Mesendoderm (in vitro differentiated cells): ENCODE results near the gene PEX13.
"Not testable (repeated sequence)": the region's sequence is repeated elsewhere in the genome, so short reads cannot be mapped to it uniquely, and the experiment has no call there.

Experiments
- DNase-seq: peaks from one replicate; pipeline ENCODE4 v3.0.0; 2013
- H2AK5ac ChIP-seq: 2 replicates; pipeline ENCODE4 v1.6.1; 2013; ENCODE audit warnings: low read length, inconsistent platforms
- H2BK120ac ChIP-seq: 2 replicates; pipeline ENCODE4 v1.6.1; 2013; ENCODE audit warnings: low read depth, mild to moderate bottlenecking, low read length, moderate library complexity, mixed read lengths
- H2BK15ac ChIP-seq: replicated peaks from 2 replicates; pipeline ENCODE4 v1.6.1; 2013; ENCODE audit warnings: low read depth, mild to moderate bottlenecking, moderate library complexity
- H2BK5ac ChIP-seq: 2 replicates; pipeline ENCODE4 v1.6.1; 2013; ENCODE audit warnings: low read length, inconsistent platforms
- H3K18ac ChIP-seq: 2 replicates; pipeline ENCODE4 v1.6.1; 2013; ENCODE audit warnings: mild to moderate bottlenecking, low read length, mixed read lengths
- H3K23ac ChIP-seq: one replicate; pipeline ENCODE4 v1.6.1; 2013; ENCODE audit warnings: low read length
- H3K27ac ChIP-seq: 2 replicates; pipeline ENCODE4 v1.5.1; 2013; ENCODE audit warnings: low read depth, mild to moderate bottlenecking, inconsistent platforms, low read length, moderate library complexity
- H3K27me3 ChIP-seq: 2 replicates; pipeline ENCODE4 v1.6.1; 2013; ENCODE audit warnings: low read length, control low read depth, mild to moderate bottlenecking, inconsistent platforms; ENCODE audit not compliant: insufficient read depth, poor library complexity
- H3K36me3 ChIP-seq: 2 replicates; pipeline ENCODE4 v1.6.1; 2013; ENCODE audit warnings: low read length, inconsistent platforms; ENCODE audit not compliant: control insufficient read depth, insufficient read depth
- H3K4ac ChIP-seq: one replicate; pipeline ENCODE4 v1.6.1; 2013; ENCODE audit warnings: low read depth, mild to moderate bottlenecking, low read length, moderate library complexity
- H3K4me1 ChIP-seq: 2 replicates; pipeline ENCODE4 v1.6.1; 2013; ENCODE audit warnings: low read depth, low read length, inconsistent platforms; ENCODE audit not compliant: control insufficient read depth
- H3K4me2 ChIP-seq: 2 replicates; pipeline ENCODE4 v1.6.1; 2013; ENCODE audit warnings: low read length
- H3K4me3 ChIP-seq: 2 replicates; pipeline ENCODE4 v1.5.1; 2013; ENCODE audit warnings: mild to moderate bottlenecking, low read length
- H3K56ac ChIP-seq: one replicate; pipeline ENCODE4 v1.6.1; 2013; ENCODE audit warnings: low read length
- H3K79me1 ChIP-seq: 2 replicates; pipeline ENCODE4 v1.6.1; 2013; ENCODE audit warnings: low read length, inconsistent platforms
- H3K79me2 ChIP-seq: 2 replicates; pipeline ENCODE4 v1.6.1; 2013; ENCODE audit warnings: mild to moderate bottlenecking, low read length; ENCODE audit not compliant: control insufficient read depth, insufficient read depth
- H3K9ac ChIP-seq: 2 replicates; pipeline ENCODE4 v1.6.1; 2013; ENCODE audit warnings: low read length, inconsistent platforms
- H4K5ac ChIP-seq: one replicate; pipeline ENCODE4 v1.6.1; 2013; ENCODE audit warnings: low read length
- H4K8ac ChIP-seq: one replicate; pipeline ENCODE4 v1.6.1; 2013; ENCODE audit warnings: low read depth, mild to moderate bottlenecking, control low read depth, low read length, moderate library complexity
- WGBS: extraction: QIAGEN DNeasy Blood & Tissue Kit; methylation state at CpG from one replicate; pipeline ENCODE4 v1.1.7; 2013; ENCODE audit warnings: low lambda C conversion rate, missing lambda C conversion rate; ENCODE audit not compliant: insufficient coverage; ENCODE audit errors: extremely low coverage; 5-methylcytosine and 5-hydroxymethylcytosine counted together

The PEX13 gene

GRCh38 chr2:60976875-60977561, 40.5 kb upstream of the PEX13 start:
- Histone ChIP-seq H3K56ac (no peak overlapping the region), H4K5ac (no peak overlapping the region), H4K8ac (no peak overlapping the region), H3K27me3 (no peaks in the 10 kb centered on the region), H3K9ac (no peak overlapping the region), H3K36me3 (no peaks in the 10 kb centered on the region), H3K27ac (no peak overlapping the region), H3K79me1 (no peaks in the 10 kb centered on the region), H2BK120ac (no peak overlapping the region), H2BK5ac (no peak overlapping the region), H3K4me3 (no peak overlapping the region), H3K18ac (no peak overlapping the region), H3K4me2 (no peak overlapping the region), H3K4me1 (no peaks in the 10 kb centered on the region), H3K23ac (no peak overlapping the region), H3K79me2 (no peaks in the 10 kb centered on the region), H2BK15ac (no peak overlapping the region), H2AK5ac (no peak overlapping the region), H3K4ac (no peak overlapping the region)
- no CpG with 5 or more reads among the region's 5 CpGs for WGBS
- no peak for DNase-seq

GRCh38 chr2:60977562-60977895, 40.0 kb upstream of the PEX13 start:
- Histone ChIP-seq H2BK15ac (no peak overlapping the region), H3K23ac (no peak overlapping the region), H3K56ac (no peak overlapping the region), H3K4me1 (no peaks in the 10 kb centered on the region), H2BK5ac (no peak overlapping the region), H4K5ac (no peak overlapping the region), H3K9ac (no peak overlapping the region), H3K36me3 (no peaks in the 10 kb centered on the region), H3K79me2 (no peaks in the 10 kb centered on the region), H3K4ac (no peak overlapping the region), H3K27ac (no peak overlapping the region), H4K8ac (no peak overlapping the region), H3K27me3 (no peaks in the 10 kb centered on the region), H3K4me2 (no peak overlapping the region), H2BK120ac (no peak overlapping the region), H2AK5ac (no peak overlapping the region), H3K4me3 (no peak overlapping the region), H3K18ac (no peak overlapping the region), H3K79me1 (no peaks in the 10 kb centered on the region)
- DNase-seq: no peak
- WGBS: no CpG with 5 or more reads among the region's 1 CpG

- no peak for DNase-seq
- H3K4ac ChIP-seq: no peak overlapping the region
- H4K8ac ChIP-seq: no peak overlapping the region
- H3K36me3 ChIP-seq: no peaks in the 10 kb centered on the region
- no peak overlapping the region for H3K56ac ChIP-seq
- H3K27me3 ChIP-seq: no peaks in the 10 kb centered on the region
- no peak overlapping the region for H3K23ac ChIP-seq
- H2BK5ac ChIP-seq: no peak overlapping the region
- H4K5ac ChIP-seq: no peak overlapping the region
- no peak overlapping the region for H2BK15ac ChIP-seq
- H3K4me2 ChIP-seq: no peak overlapping the region
- no CpG with 5 or more reads among the region's 4 CpGs for WGBS
- no peak overlapping the region for H3K9ac ChIP-seq
- no peak overlapping the region for H2AK5ac ChIP-seq
- no peak overlapping the region for H3K18ac ChIP-seq
- H3K79me2 ChIP-seq: no peaks in the 10 kb centered on the region
- no peak overlapping the region for H3K27ac ChIP-seq
- no peaks in the 10 kb centered on the region for H3K4me1 ChIP-seq
- no peaks in the 10 kb centered on the region for H3K79me1 ChIP-seq
- H3K4me3 ChIP-seq: no peak overlapping the region
- H2BK120ac ChIP-seq: no peak overlapping the region
These were observed 38.3 kb upstream of the PEX13 start for GRCh38 chr2:60979231-60979630.

- Histone ChIP-seq H4K8ac (no peak overlapping the region), H3K4me3 (no peak overlapping the region), H3K4ac (no peak overlapping the region), H3K27ac (no peak overlapping the region), H3K4me2 (no peak overlapping the region), H3K4me1 (no peaks in the 10 kb centered on the region), H3K79me1 (no peaks in the 10 kb centered on the region), H2AK5ac (no peak overlapping the region), H3K56ac (no peak overlapping the region), H3K27me3 (no peaks in the 10 kb centered on the region), H3K79me2 (no peaks in the 10 kb centered on the region), H4K5ac (no peak overlapping the region), H2BK15ac (no peak overlapping the region), H3K18ac (no peak overlapping the region), H3K36me3 (no peaks in the 10 kb centered on the region), H2BK5ac (no peak overlapping the region), H3K23ac (no peak overlapping the region), H3K9ac (no peak overlapping the region), H2BK120ac (no peak overlapping the region)
- no peak for DNase-seq
- no CpG with 5 or more reads among the region's 3 CpGs for WGBS
These were observed 37.3 kb upstream of the PEX13 start for GRCh38 chr2:60980071-60980815.

GRCh38 chr2:60982066-60982465, 35.5 kb upstream of the PEX13 start:
- H3K4me2 ChIP-seq, H2BK15ac ChIP-seq, H3K4ac ChIP-seq: not testable (repeated sequence)

More at GRCh38 chr2:60982066-60982465, 35.5 kb upstream of the PEX13 start:
- H4K5ac ChIP-seq, H3K36me3 ChIP-seq, H2BK5ac ChIP-seq, H3K18ac ChIP-seq, H3K79me1 ChIP-seq, H3K79me2 ChIP-seq, H3K4me3 ChIP-seq, H3K56ac ChIP-seq, H2AK5ac ChIP-seq, H3K27ac ChIP-seq, H3K9ac ChIP-seq, DNase-seq, H3K27me3 ChIP-seq, H3K23ac ChIP-seq, H3K4me1 ChIP-seq, H4K8ac ChIP-seq, H2BK120ac ChIP-seq: not testable (repeated sequence)
- no CpG with 5 or more reads among the region's 3 CpGs for WGBS
